ENCODE results near the gene METRN.

Gene METRN

DNA sequence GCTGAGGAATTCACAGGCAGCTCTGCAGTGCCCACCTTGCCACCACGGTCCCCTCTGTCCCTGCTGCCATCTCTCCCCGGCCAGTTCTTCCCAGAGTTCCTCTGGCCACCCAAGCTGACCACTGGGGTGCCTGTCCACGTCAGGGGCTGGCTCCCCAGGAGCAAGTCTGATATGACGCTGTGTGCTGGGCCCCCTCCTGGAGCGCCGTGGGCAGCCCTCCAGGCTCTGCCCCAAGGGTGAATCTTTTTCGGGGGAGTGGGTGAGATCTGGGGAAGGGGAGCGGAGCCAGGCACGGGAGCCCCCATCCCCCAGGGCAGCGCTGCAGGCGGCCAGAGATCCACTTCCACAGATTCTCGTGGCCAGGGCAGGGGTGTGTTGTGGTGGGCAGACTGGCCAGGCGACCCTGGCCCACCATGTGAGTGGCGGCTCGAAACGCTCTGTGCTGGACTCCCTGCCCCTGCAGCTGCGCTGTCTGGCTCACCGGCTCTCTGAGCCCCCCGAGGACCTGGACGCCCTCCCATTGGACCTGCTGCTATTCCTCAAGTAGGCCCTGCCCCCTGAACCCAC is 49.3 kb downstream of the METRN start:
- Histone ChIP-seq H3K27ac (ENCODE audit: low read length) (no peak overlapping the region), H3K9me3 (ENCODE audit: insufficient read depth, low read length) (no peaks in the 10 kb centered on the region), H4K20me1 (ENCODE audit: insufficient read depth, low read length) (no peaks in the 10 kb centered on the region), H3K4me1 (ENCODE audit: low read length) (no peaks in the 10 kb centered on the region), H3K4me2 (ENCODE audit: low read length) (no peak overlapping the region), H3K9ac (ENCODE audit: low read length) (no peak overlapping the region), H2AFZ (ENCODE audit: low read depth, low read length) (no peak overlapping the region), H3K4me3 (ENCODE audit: low read length) (no peak overlapping the region), H3K27me3 (ENCODE audit: low read depth, low read length) (no peaks in the 10 kb centered on the region), H3K36me3 (replicated peaks; ENCODE audit: low read depth, low read length) (no peaks in the 10 kb centered on the region), H3K79me2 (ENCODE audit: low read length) (no peaks in the 10 kb centered on the region)
- TF ChIP-seq, protein P1, sequence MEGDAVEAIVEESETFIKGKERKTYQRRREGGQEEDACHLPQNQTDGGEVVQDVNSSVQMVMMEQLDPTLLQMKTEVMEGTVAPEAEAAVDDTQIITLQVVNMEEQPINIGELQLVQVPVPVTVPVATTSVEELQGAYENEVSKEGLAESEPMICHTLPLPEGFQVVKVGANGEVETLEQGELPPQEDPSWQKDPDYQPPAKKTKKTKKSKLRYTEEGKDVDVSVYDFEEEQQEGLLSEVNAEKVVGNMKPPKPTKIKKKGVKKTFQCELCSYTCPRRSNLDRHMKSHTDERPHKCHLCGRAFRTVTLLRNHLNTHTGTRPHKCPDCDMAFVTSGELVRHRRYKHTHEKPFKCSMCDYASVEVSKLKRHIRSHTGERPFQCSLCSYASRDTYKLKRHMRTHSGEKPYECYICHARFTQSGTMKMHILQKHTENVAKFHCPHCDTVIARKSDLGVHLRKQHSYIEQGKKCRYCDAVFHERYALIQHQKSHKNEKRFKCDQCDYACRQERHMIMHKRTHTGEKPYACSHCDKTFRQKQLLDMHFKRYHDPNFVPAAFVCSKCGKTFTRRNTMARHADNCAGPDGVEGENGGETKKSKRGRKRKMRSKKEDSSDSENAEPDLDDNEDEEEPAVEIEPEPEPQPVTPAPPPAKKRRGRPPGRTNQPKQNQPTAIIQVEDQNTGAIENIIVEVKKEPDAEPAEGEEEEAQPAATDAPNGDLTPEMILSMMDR (IDR thresholded peaks at IDR 0.05; ENCODE audit: low read depth, low read length) = no peak
- no peak for TF ChIP-seq EZH2phosphoT487 (IDR thresholded peaks at IDR 0.05; ENCODE audit: low read depth)

GRCh38 chr16:764848-765487 is 50.0 kb downstream of the METRN start:
- TF ChIP-seq, protein P1 (IDR thresholded peaks at IDR 0.05; ENCODE audit: low read depth, low read length) = no peak
- no peak for TF ChIP-seq EZH2phosphoT487 (IDR thresholded peaks at IDR 0.05; ENCODE audit: low read depth)
- H3K27me3 ChIP-seq (ENCODE audit: low read depth, low read length) = no peaks in the 10 kb centered on the region

GRCh38 chr16:765488-765865 is 50.6 kb downstream of the METRN start:
- Histone ChIP-seq H3K36me3 (replicated peaks; ENCODE audit: low read depth, low read length) (no peaks in the 10 kb centered on the region), H3K27me3 (ENCODE audit: low read depth, low read length) (no peaks in the 10 kb centered on the region), H3K9ac (ENCODE audit: low read length) (no peak overlapping the region), H3K4me3 (ENCODE audit: low read length) (no peak overlapping the region), H3K79me2 (ENCODE audit: low read length) (no peaks in the 10 kb centered on the region), H3K4me2 (ENCODE audit: low read length) (no peak overlapping the region), H2AFZ (ENCODE audit: low read depth, low read length) (no peak overlapping the region), H3K27ac (ENCODE audit: low read length) (no peak overlapping the region), H4K20me1 (ENCODE audit: insufficient read depth, low read length) (no peaks in the 10 kb centered on the region), H3K4me1 (ENCODE audit: low read length) (no peaks in the 10 kb centered on the region), H3K9me3 (ENCODE audit: insufficient read depth, low read length) (no peaks in the 10 kb centered on the region)
- TF ChIP-seq, protein P1 (IDR thresholded peaks at IDR 0.05; ENCODE audit: low read depth, low read length) = no peak
- TF ChIP-seq EZH2phosphoT487 (IDR thresholded peaks at IDR 0.05; ENCODE audit: low read depth) = no peak

More at GRCh38 chr16:764848-765487, 50.0 kb downstream of the METRN start:
- H3K4me2 ChIP-seq (ENCODE audit: low read length) = no peak overlapping the region
- H2AFZ ChIP-seq (ENCODE audit: low read depth, low read length) = no peak overlapping the region
- no peaks in the 10 kb centered on the region for H4K20me1 ChIP-seq (ENCODE audit: insufficient read depth, low read length)
- no peak overlapping the region for H3K4me3 ChIP-seq (ENCODE audit: low read length)
- no peak overlapping the region for H3K9ac ChIP-seq (ENCODE audit: low read length)
- H3K4me1 ChIP-seq (ENCODE audit: low read length) = no peaks in the 10 kb centered on the region
- H3K79me2 ChIP-seq (ENCODE audit: low read length) = no peaks in the 10 kb centered on the region
- no peaks in the 10 kb centered on the region for H3K36me3 ChIP-seq (replicated peaks; ENCODE audit: low read depth, low read length)
- H3K9me3 ChIP-seq (ENCODE audit: insufficient read depth, low read length) = no peaks in the 10 kb centered on the region
- H3K27ac ChIP-seq (ENCODE audit: low read length) = no peak overlapping the region

DNA sequence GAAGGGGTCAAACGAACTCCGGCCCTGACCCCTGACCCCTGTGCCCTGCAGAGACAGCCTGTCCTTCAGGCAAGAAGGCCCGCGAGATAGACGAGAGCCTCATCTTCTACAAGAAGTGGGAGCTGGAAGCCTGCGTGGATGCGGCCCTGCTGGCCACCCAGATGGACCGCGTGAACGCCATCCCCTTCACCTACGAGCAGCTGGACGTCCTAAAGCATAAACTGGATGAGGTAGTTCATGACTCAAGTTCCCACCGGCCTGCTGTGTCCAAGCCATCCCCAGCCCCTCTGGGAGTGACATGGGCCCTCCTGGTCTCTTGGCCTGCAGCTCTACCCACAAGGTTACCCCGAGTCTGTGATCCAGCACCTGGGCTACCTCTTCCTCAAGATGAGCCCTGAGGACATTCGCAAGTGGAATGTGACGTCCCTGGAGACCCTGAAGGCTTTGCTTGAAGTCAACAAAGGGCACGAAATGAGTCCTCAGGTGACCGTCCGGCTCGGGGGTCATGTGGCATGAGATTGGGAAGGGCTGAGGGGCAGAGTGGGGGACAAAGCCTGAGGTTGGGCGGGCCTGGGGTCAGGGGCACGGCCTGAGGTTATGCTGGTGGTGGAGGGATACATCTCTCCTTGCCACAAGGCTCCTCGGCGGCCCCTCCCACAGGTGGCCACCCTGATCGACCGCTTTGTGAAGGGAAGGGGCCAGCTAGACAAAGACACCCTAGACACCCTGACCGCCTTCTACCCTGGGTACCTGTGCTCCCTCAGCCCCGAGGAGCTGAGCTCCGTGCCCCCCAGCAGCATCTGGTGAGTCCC is 51.3 kb downstream of the METRN start:
- Histone ChIP-seq H2AFZ (ENCODE audit: low read depth, low read length) (no peak overlapping the region), H4K20me1 (ENCODE audit: insufficient read depth, low read length) (no peaks in the 10 kb centered on the region), H3K4me3 (ENCODE audit: low read length) (no peak overlapping the region), H3K27ac (ENCODE audit: low read length) (no peak overlapping the region), H3K36me3 (replicated peaks; ENCODE audit: low read depth, low read length) (no peaks in the 10 kb centered on the region), H3K4me2 (ENCODE audit: low read length) (no peak overlapping the region), H3K9me3 (ENCODE audit: insufficient read depth, low read length) (no peaks in the 10 kb centered on the region), H3K4me1 (ENCODE audit: low read length) (no peaks in the 10 kb centered on the region), H3K9ac (ENCODE audit: low read length) (no peak overlapping the region), H3K27me3 (ENCODE audit: low read depth, low read length) (no peaks in the 10 kb centered on the region), H3K79me2 (ENCODE audit: low read length) (no peaks in the 10 kb centered on the region)
- TF ChIP-seq EZH2phosphoT487 (IDR thresholded peaks at IDR 0.05; ENCODE audit: low read depth) = no peak
- TF ChIP-seq, protein P1 (IDR thresholded peaks at IDR 0.05; ENCODE audit: low read depth, low read length) = no peak
